NCI-H128 (cell line): ENCODE data around the gene BBIP1.
"Not testable (repeated sequence)": the region's sequence is repeated elsewhere in the genome, so short reads cannot be mapped to it uniquely, and the experiment has no call there.

Source experiments
- DNase-seq: peaks from one replicate; lab custom pipeline; 2025; ENCODE audit not compliant: unreplicated experiment; lab: John Stamatoyannopoulos, UW

The BBIP1 gene

GRCh38 chr10:110923856-110924493 is 5.0 kb upstream of the BBIP1 start:
- DNase-seq = no peak

- DNase-seq = no peak
Observed at GRCh38 chr10:110919971-110920881, 1.2 kb upstream of the BBIP1 start.

GRCh38 chr10:110919349-110919931 is 460 bp upstream of the BBIP1 start, which contains the start of gene SHOC2:
Gene SHOC2 (plus strand): TSS chr10:110919604. CDS start chr10:110964359, 44,755 bp downstream.
- no peak for DNase-seq

GRCh38 chr10:110918269-110918642 is 724 bp downstream of the BBIP1 start:
- DNase-seq = no peak

- DNase-seq = no peak
Observed at GRCh38 chr10:110916554-110917346, 2.2 kb downstream of the BBIP1 start.

- not testable (repeated sequence) for DNase-seq
Observed at GRCh38 chr10:110915600-110915999, 3.4 kb downstream of the BBIP1 start.

GRCh38 chr10:110915035-110915434 is 3.9 kb downstream of the BBIP1 start:
- DNase-seq = no peak

- DNase-seq = no peak
Observed at GRCh38 chr10:110914431-110914830, 4.5 kb downstream of the BBIP1 start.

GRCh38 chr10:110912374-110912773 is 6.6 kb downstream of the BBIP1 start:
- no peak for DNase-seq

GRCh38 chr10:110910138-110910537 is 8.8 kb downstream of the BBIP1 start:
- DNase-seq = no peak

- no peak for DNase-seq
Observed at GRCh38 chr10:110903280-110904278, 15.4 kb downstream of the BBIP1 start.

GRCh38 chr10:110901954-110902819 is 16.8 kb downstream of the BBIP1 start:
- DNase-seq = no peak

- no peak for DNase-seq
Observed at GRCh38 chr10:110900983-110901382, 18.0 kb downstream of the BBIP1 start.

GRCh38 chr10:110898391-110898790 is 20.6 kb downstream of the BBIP1 start:
- DNase-seq = no peak

- no peak for DNase-seq
Observed at GRCh38 chr10:110897184-110897583, 21.8 kb downstream of the BBIP1 start.

GRCh38 chr10:110893559-110894179 is 25.3 kb downstream of the BBIP1 start:
- DNase-seq = no peak

- DNase-seq = no peak
Observed at GRCh38 chr10:110892602-110893288, 26.2 kb downstream of the BBIP1 start.

GRCh38 chr10:110887560-110887959 is 31.4 kb downstream of the BBIP1 start:
- no peak for DNase-seq
